Measurements from ENCODE around the gene CCNDBP1.

DNA sequence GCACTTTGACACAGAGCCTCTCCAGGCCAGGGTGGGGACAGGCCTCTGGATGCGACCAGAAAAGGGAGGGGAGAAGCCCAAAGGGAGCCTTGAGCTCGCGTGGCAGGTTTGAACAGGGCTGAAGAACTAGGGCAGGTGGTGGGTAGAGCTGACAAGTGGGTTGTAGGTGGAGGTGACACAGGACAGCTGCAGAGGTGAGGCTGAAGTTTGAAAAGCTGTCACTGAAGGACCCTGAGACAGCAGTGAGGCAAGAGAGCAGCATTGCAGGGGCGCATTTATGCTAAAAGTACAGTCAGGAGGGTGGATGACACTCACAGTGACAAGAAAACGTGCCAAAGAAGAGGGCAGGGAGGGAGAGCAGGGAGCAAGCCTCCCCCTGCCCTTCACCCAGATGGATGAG lies 57.4 kb downstream of the CCNDBP1 start:
- TF ChIP-seq, protein P1, sequence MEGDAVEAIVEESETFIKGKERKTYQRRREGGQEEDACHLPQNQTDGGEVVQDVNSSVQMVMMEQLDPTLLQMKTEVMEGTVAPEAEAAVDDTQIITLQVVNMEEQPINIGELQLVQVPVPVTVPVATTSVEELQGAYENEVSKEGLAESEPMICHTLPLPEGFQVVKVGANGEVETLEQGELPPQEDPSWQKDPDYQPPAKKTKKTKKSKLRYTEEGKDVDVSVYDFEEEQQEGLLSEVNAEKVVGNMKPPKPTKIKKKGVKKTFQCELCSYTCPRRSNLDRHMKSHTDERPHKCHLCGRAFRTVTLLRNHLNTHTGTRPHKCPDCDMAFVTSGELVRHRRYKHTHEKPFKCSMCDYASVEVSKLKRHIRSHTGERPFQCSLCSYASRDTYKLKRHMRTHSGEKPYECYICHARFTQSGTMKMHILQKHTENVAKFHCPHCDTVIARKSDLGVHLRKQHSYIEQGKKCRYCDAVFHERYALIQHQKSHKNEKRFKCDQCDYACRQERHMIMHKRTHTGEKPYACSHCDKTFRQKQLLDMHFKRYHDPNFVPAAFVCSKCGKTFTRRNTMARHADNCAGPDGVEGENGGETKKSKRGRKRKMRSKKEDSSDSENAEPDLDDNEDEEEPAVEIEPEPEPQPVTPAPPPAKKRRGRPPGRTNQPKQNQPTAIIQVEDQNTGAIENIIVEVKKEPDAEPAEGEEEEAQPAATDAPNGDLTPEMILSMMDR (IDR thresholded peaks at IDR 0.05), result no peak
- no peak for TF ChIP-seq POLR2A (IDR thresholded peaks at IDR 0.05)
